BJ (cell line): ENCODE results near the gene MRPL58. TPM values are rescaled to one million over a fixed set of nuclear protein-coding genes. Genes with fewer than 3 reads are reported as not detected.
"Not testable (repeated sequence)": the region's sequence is repeated elsewhere in the genome, so short reads cannot be mapped to it uniquely, and the experiment has no call there.

Source experiments
- CTCF ChIA-PET: fragments of 350-600 bp; formaldehyde crosslinking; extraction: SDS; loops from one replicate; lab custom pipeline; 2021; ENCODE audit warnings: antibody characterized with exemption, inconsistent platforms; lab: Yijun Ruan, JAX
- POLR2A ChIA-PET: fragments of 300-600 bp; sonication (Branson Sonifier 250); formaldehyde crosslinking; extraction: SDS; loops from one replicate; lab custom pipeline; 2021; ENCODE audit warnings: antibody characterized with exemption; lab: Charles Lee
- DNase-seq: peaks from one replicate; pipeline ENCODE4 v3.0.0-alpha.2; 2011; ENCODE audit warnings: low read depth
- H3K27me3 ChIP-seq: 2 replicates; pipeline ENCODE4 v1.6.0; 2011; ENCODE audit warnings: low read length; ENCODE audit not compliant: control insufficient read depth, insufficient read depth
- H3K36me3 ChIP-seq: 2 replicates; pipeline ENCODE4 v1.5.1; 2011; ENCODE audit warnings: low read length; ENCODE audit not compliant: control insufficient read depth, insufficient read depth
- H3K4me3 ChIP-seq: 2 replicates; pipeline ENCODE4 v1.5.1; 2011; ENCODE audit warnings: low read depth, mild to moderate bottlenecking, control low read depth, low read length
- polyA plus RNA-seq: library from polyadenylated mRNA; depleted of rRNA; stranded (reverse); fragments of >200 nt; gene quantifications from 2 replicates; pipeline ENCODE4 v1.2.3, GENCODE V29; 2011
- TF ChIP-seq, protein P1 (sequence below): IDR thresholded peaks from 2 replicates; pipeline ENCODE4 v1.5.1; 2011; ENCODE audit warnings: low read depth, mild to moderate bottlenecking, control low read depth, inconsistent platforms, low read length, moderate library complexity; ENCODE audit not compliant: insufficient read depth

MRPL58 gene
- polyA plus RNA-seq, 1 experiment: 44.2 TPM

DNA sequence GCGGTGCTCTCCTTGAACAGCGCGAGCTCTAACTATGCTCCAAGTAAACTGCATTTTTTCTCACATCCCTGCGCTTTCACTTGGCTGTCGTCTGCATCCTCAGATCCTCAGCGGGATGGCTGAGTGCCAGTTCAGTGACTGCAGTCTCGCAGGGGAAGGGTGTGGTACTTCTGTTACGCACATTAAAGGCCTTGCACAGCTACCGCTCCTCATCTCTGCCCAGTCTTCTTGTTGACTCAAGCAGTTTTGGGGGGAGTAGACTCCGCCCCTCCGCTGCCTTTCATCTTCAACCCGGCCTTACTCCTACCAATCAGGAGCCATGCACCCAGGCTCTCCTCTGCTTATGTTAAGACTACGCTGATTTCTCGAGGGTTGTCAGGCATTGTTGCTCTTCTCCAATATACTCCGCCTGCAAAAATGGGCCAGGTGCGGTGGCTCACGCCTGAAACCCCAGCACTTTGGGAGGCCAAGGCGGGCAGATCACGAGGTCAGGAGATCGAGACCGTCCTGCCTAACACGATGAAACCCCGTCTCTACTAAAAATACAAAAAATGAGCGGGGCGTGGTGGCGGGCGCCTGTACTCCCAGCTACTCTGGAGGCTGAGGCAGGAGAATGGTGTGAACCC, 24.3 kb downstream of the MRPL58 start:
- ChIA-PET CTCF (interaction anchor here (0.6 to 1.1 kb wide), 2 partner anchors 10 to 80 kb away, joined by 3 read pairs; partner anchors contain the start of gene KCTD2), POLR2A (no interaction called here)
- TF ChIP-seq, protein P1, sequence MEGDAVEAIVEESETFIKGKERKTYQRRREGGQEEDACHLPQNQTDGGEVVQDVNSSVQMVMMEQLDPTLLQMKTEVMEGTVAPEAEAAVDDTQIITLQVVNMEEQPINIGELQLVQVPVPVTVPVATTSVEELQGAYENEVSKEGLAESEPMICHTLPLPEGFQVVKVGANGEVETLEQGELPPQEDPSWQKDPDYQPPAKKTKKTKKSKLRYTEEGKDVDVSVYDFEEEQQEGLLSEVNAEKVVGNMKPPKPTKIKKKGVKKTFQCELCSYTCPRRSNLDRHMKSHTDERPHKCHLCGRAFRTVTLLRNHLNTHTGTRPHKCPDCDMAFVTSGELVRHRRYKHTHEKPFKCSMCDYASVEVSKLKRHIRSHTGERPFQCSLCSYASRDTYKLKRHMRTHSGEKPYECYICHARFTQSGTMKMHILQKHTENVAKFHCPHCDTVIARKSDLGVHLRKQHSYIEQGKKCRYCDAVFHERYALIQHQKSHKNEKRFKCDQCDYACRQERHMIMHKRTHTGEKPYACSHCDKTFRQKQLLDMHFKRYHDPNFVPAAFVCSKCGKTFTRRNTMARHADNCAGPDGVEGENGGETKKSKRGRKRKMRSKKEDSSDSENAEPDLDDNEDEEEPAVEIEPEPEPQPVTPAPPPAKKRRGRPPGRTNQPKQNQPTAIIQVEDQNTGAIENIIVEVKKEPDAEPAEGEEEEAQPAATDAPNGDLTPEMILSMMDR: no peak
- Histone ChIP-seq H3K4me3 (no peak overlapping the region), H3K27me3 (no peaks in the 10 kb centered on the region), H3K36me3 (peaks cover 11% of the 10 kb centered on the region)
- DNase-seq: no peak

DNA sequence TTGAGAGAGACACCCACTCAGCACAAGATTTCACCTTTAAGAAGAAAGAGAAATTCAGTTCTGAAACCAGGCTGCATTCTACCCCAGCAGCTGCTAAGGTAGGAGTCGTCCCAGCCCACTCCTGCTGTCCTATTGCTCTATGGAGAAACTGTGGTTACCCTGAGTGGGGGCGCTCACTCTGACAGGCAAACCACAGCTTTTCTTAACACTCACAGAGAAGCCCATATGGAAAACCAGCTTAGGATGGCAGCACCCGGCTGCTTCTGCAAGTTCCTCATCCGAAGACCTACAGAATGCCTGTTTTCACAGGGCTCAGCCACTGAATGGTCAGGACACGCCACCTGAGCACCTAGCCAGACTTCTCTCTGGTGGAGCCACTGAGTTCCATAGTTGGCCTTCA, 26.8 kb downstream of the MRPL58 start:
- ChIA-PET POLR2A (no interaction called here), CTCF (interaction anchor here (1.1 to 1.5 kb wide), 2 partner anchors 66 to 77 kb away, joined by 3 read pairs; no protein-coding TSS in a partner anchor)
- Histone ChIP-seq H3K36me3 (peaks cover 15% of the 10 kb centered on the region), H3K4me3 (no peak overlapping the region), H3K27me3 (no peaks in the 10 kb centered on the region)
- DNase-seq: no peak
- TF ChIP-seq, protein P1: no peak

DNA sequence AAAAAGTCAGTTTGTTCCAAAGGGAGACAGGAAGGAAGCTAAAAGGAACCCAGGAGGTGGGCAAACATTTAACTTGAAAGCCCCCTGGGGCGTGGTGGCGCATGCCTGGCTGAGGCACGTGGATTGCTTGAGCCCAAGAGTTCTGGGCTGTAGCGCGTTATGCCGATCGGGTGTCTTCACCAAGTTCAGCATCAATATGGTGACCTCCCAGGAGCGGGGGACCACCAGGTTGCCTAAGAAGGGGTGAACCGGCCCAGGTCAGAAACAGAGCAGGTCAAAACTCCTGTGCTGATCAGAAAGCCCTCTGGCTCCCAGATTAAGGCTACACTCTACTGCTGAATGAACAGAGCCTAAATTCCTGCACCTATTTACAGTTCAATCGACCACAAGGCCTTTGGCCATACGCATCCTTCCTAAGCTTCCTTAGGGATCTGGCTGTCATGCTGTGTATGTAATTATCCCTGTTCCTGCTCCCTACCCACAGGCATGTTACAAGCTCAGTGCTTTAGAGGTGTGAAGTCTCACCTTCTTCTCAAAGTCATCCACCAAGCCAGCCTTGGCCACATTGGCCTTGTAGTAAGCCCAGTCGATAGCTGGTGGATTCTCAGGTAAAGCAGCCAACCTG, 29.3 kb downstream of the MRPL58 start:
- POLR2A ChIA-PET: no interaction called here
- CTCF ChIA-PET: interaction anchor here (0.6 to 1.8 kb wide), 6 partner anchors 19 to 137 kb away, joined by 3 to 4 read pairs (median 3); partner anchors contain the start of gene NT5C
- Histone ChIP-seq H3K4me3 (no peak overlapping the region), H3K27me3 (no peaks in the 10 kb centered on the region), H3K36me3 (peaks cover 15% of the 10 kb centered on the region)
- TF ChIP-seq, protein P1: no peak
- DNase-seq: no peak

DNA sequence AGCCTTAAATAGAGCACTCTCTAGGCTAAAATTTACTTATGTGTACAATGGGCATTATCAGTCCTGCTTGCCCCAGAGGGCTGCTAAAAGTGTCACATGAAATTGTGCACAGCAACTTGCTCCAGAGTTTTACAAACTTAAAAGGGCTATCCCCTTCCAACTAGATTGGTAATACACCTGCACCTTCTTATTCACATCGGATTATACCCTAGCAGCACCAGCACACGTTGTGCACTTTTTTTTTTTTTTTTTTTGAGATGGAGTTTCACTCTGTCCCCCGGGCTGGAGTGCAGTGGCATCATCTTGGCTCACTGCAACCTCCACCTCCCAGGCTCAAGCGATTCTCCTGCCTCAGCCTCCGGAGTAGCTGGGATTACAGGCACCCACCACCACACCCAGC, 31.3 kb downstream of the MRPL58 start:
- POLR2A ChIA-PET, DNase-seq: not testable (repeated sequence)

DNA sequence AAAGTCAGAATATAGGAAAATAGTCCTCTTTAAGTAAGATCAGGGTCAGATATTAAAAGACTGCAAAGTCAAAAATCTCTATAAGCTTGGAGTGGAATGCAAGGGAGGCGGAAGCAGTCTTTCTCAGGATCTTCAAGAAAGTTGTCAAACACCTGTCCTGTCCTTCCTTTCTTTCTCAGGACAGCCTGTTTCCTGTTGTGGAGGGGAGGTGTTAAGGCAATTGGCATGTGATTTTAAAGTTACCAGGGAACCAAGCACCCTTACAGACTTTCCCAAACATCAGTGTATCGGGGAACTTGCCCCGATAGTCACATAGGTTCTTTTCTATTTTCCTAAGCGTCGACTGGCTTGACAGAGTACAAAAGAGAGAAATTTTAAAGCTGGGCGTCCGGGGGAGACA, 32.2 kb downstream of the MRPL58 start:
- peaks cover 12% of the 10 kb centered on the region for H3K36me3 ChIP-seq
- ChIA-PET POLR2A (no interaction called here), CTCF (no interaction called here)
- no peak overlapping the region for H3K4me3 ChIP-seq
- H3K27me3 ChIP-seq: no peaks in the 10 kb centered on the region
- no peak for DNase-seq
- TF ChIP-seq, protein P1: no peak

More for the DNA sequence above, 31.3 kb downstream of the MRPL58 start:
- H3K36me3 ChIP-seq: peaks cover 14% of the 10 kb centered on the region
- H3K4me3 ChIP-seq, H3K27me3 ChIP-seq, CTCF ChIA-PET: not testable (repeated sequence)

DNA sequence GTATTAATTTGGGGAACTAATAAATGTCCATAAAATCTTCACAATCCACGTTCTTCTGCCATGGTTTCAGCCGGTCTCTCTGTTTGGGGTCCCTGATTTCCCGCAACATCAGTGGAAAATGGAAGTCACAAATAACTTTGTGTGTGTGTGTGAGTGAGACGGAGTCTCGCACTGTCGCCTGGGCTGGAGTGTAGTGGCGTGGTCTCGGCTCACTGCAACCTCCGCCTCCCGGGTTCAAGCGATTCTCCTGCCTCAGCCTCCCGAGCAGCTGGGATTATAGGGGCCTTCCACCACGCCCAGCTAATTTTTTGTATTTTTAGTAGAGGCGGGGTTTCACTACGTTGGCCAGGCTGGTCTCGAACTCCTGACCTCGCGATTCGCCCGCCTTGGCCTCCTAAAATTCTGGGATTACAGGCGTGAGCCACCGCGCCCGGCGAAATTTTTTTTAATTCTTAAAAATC, 33.5 kb downstream of the MRPL58 start:
- H3K27me3 ChIP-seq, POLR2A ChIA-PET, H3K36me3 ChIP-seq, DNase-seq: not testable (repeated sequence)
- H3K4me3 ChIP-seq: peak overlapping the region; percentile 100
- CTCF ChIA-PET: interaction anchor here (1.2 to 2.0 kb wide), 2 partner anchors 84 to 88 kb away, joined by 4 to 6 read pairs; no protein-coding TSS in a partner anchor
